Esophagus squamous epithelium (tissue), 4 donors: ENCODE data around the gene HLA-DOB.

Experiments used
- CTCF ChIP-seq, 6 experiments: fragments of 450-650 bp in 4 of 6; fragments of 200-600 bp in 2 of 6; sonication (generic) in 2 of 6; IDR thresholded peaks; one replicate each; pipeline ENCODE4 v1.5.1; 2016 to 2019; ENCODE audit warnings: antibody characterized with exemption in 6 of 6, mild to moderate bottlenecking in 4 of 6, moderate library complexity in 4 of 6
- POLR2A ChIP-seq, 4 donors: fragments of 450-650 bp; IDR thresholded peaks; one replicate each; pipeline ENCODE4 v1.6.1; 2017; ENCODE audit warnings: antibody characterized with exemption in 4 of 4, mild to moderate bottlenecking in 4 of 4, moderate library complexity in 3 of 4

GRCh38 chr6:32852844-32853540, 36.2 kb upstream of the HLA-DOB start:
- no peak for TF ChIP-seq CTCF (IDR thresholded peaks at IDR 0.05)
- TF ChIP-seq POLR2A (IDR thresholded peaks at IDR 0.05) = no peak
